ENCODE results near the gene PXN. TPM values are rescaled to one million over a fixed set of nuclear protein-coding genes. Genes with fewer than 3 reads are reported as not detected.

PXN gene
- total and polyA plus RNA-seq, 10 of the 15 experiments (the other 5 are each of a cell fraction or from before 2014, with no cell fraction given), result 1.0 to 32.0 (median 11.5) TPM

DNA sequence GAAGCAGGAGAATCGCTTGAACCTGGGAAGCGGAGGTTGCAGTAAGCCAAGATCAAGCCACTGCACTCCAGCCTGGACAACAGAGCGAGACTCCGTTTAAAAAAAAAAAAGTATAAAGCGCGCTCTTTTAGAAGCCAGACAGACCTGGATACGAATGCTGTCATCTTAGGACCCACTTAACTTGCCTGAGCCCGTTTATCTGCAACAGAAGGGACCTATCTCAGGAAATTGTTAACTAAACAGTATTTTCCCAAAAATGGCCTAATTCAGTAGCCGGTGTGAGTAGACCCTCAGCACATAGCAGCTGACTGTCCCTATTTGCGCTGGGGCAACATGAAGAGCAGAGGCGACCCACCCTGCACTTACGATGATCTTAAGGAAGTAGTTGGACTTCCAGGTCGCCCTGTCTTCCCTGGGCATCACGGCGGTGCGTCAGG lies 65.1 kb downstream of the PXN start:
- Histone ChIP-seq H3K36me3 (ENCODE audit: control insufficient read depth in 2 of 2, insufficient read depth in 2 of 2, low read length in 1 of 2) (peaks cover 10 to 24% of the 10 kb centered on the region in 2 experiments), H2AFZ (ENCODE audit: control insufficient read depth, low read depth, low read length) (no peak overlapping the region), H4K20me1 (ENCODE audit: control insufficient read depth, insufficient read depth) (peaks cover 9% of the 10 kb centered on the region; the same call in 1 of the 2 replicates), H3K9me3 (replicated peaks; ENCODE audit: control insufficient read depth, insufficient read depth, low read length) (no peaks in the 10 kb centered on the region), H3K4me1 (ENCODE audit: control insufficient read depth, insufficient read depth, low read length) (peaks cover 17% of the 10 kb centered on the region), H3K4me2 (ENCODE audit: control insufficient read depth, insufficient read depth) (peak overlapping the region; percentile 99), H3K9ac (ENCODE audit: control insufficient read depth, insufficient read depth, low read length) (peak overlapping the region; percentile 98), H3K79me2 (ENCODE audit: control insufficient read depth, insufficient read depth, low read length) (peaks cover 52% of the 10 kb centered on the region), H3K27me3 (replicated peaks in 1 of 2; ENCODE audit: control insufficient read depth in 2 of 2, insufficient read depth in 2 of 2, low read length in 1 of 2) (no peaks in the 10 kb centered on the region), H3K4me3 (peak overlapping the region; percentile 92), H3K27ac (ENCODE audit: control insufficient read depth, insufficient read depth) (peak overlapping the region; percentile 87)
- intact Hi-C loops (cut with micrococcal nuclease; ENCODE audit: unreplicated experiment), result no loop called here
- under 1% methylated on average over 16 of the region's 16 CpGs for WGBS (ENCODE audit: insufficient coverage, insufficient replicate concordance, low lambda C conversion rate, missing lambda C conversion rate)
- FAIRE-seq (no peak), ATAC-seq (no peak), DNase-seq (ENCODE audit: low read depth, low spot score) (no peak)
- in situ Hi-C loops (cut with MboI), result no loop called here
- ChIA-PET CTCF (interaction anchor here (0.9 to 5.6 kb wide), 23 partner anchors 10 to 324 kb away, joined by 3 to 61 read pairs (median 6); partner anchors contain the start of genes PXN, RAB35 and RNU4-2), SMC1A (ENCODE audit: uncharacterized antibody, unreplicated experiment) (interaction anchor here (0.7 to 4.2 kb wide), 10 partner anchors 7 to 200 kb away, joined by 3 to 37 read pairs (median 4); partner anchors contain the start of genes PXN and RAB35), RAD21 (ENCODE audit: unreplicated experiment) (interaction anchor here (1.0 to 3.1 kb wide), 11 partner anchors 27 to 211 kb away, joined by 3 to 58 read pairs (median 17); partner anchors contain the start of genes BICDL1, PXN and RAB35), POLR2A (interaction anchor here (0.6 to 3.9 kb wide), 9 partner anchors 8 to 113 kb away, joined by 3 to 76 read pairs (median 5); partner anchors contain the start of genes RAB35, RNU4-2 and SIRT4)
- TF ChIP-seq YY1 (IDR thresholded peaks at IDR 0.05; ENCODE audit: low read depth, low read length) (0 out of 2 replicates have a peak, but pooled peaks have one; percentile 2), MTA3 (IDR thresholded peaks at IDR 0.05; ENCODE audit: borderline replicate concordance, low read length) (0 out of 2 replicates have a peak, but pooled peaks have one; percentile 50), BACH1 (IDR thresholded peaks at IDR 0.05; ENCODE audit: borderline replicate concordance) (no peak)
- TF ChIP-seq, protein P1, sequence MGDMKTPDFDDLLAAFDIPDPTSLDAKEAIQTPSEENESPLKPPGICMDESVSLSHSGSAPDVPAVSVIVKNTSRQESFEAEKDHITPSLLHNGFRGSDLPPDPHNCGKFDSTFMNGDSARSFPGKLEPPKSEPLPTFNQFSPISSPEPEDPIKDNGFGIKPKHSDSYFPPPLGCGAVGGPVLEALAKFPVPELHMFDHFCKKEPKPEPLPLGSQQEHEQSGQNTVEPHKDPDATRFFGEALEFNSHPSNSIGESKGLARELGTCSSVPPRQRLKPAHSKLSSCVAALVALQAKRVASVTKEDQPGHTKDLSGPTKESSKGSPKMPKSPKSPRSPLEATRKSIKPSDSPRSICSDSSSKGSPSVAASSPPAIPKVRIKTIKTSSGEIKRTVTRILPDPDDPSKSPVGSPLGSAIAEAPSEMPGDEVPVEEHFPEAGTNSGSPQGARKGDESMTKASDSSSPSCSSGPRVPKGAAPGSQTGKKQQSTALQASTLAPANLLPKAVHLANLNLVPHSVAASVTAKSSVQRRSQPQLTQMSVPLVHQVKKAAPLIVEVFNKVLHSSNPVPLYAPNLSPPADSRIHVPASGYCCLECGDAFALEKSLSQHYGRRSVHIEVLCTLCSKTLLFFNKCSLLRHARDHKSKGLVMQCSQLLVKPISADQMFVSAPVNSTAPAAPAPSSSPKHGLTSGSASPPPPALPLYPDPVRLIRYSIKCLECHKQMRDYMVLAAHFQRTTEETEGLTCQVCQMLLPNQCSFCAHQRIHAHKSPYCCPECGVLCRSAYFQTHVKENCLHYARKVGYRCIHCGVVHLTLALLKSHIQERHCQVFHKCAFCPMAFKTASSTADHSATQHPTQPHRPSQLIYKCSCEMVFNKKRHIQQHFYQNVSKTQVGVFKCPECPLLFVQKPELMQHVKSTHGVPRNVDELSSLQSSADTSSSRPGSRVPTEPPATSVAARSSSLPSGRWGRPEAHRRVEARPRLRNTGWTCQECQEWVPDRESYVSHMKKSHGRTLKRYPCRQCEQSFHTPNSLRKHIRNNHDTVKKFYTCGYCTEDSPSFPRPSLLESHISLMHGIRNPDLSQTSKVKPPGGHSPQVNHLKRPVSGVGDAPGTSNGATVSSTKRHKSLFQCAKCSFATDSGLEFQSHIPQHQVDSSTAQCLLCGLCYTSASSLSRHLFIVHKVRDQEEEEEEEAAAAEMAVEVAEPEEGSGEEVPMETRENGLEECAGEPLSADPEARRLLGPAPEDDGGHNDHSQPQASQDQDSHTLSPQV (IDR thresholded peaks at IDR 0.05), result no peak
- no TSS peak for BruUV-seq (replicated peaks)
